ENCODE data around the gene PAPOLA.

DNA sequence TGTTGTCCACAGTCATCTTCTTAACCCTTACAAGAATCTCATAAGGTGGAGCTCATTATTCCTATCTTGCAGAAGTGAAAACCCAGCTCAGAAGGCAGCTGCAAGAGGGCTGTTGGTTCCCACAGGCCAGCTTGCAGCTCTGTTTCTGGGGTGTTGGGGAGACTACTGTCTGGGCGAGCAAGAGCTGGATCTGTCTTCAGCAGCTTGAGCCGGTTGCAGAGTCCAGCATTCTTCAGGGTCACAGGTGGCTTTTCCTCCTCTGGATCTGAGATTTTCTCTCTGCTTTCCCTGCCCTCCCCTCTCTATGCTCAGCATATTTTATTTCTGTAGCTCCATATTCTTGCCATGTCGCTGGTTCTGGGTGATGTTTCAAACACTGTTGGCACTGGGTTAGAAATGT lies 87.4 kb downstream of the PAPOLA start:
- TF ChIP-seq CTCF (IDR thresholded peaks at IDR 0.05; ENCODE audit: low read depth, low read length) (no peak), EZH2phosphoT487 (IDR thresholded peaks at IDR 0.05; ENCODE audit: low read depth) (no peak)
